PFSK-1 (cell line): ENCODE data around the gene CEP350.

ENCODE experiments used
- FOXP2 ChIP-seq: optimal IDR thresholded peaks from 2 replicates; pipeline ENCODE3; 2011; ENCODE audit warnings: borderline replicate concordance, control low read depth, inconsistent platforms; ENCODE audit not compliant: insufficient read depth; ENCODE audit errors: extremely low read length, extremely low read depth
- POLR2AphosphoS5 ChIP-seq: IDR thresholded peaks from 2 replicates; pipeline ENCODE4 v1.6.1; 2012; ENCODE audit warnings: low read depth, mild to moderate bottlenecking, control low read depth, low read length, moderate library complexity
- REST ChIP-seq, 2 experiments: IDR thresholded peaks; 2 replicates each; pipeline versions ENCODE4 v1.6.1 to v1.8.0; 2011 to 2012; ENCODE audit warnings: low read depth in 2 of 2, low read length in 2 of 2, control low read depth in 1 of 2, inconsistent platforms in 1 of 2, mild to moderate bottlenecking in 1 of 2, moderate library complexity in 1 of 2; ENCODE audit not compliant: insufficient read depth in 1 of 2
- SIN3A ChIP-seq: IDR thresholded peaks from 2 replicates; pipeline ENCODE4 v1.6.1; 2012; ENCODE audit warnings: mild to moderate bottlenecking, low read length, moderate library complexity, borderline replicate concordance; ENCODE audit not compliant: insufficient read depth
- TAF1 ChIP-seq: IDR thresholded peaks from 2 replicates; pipeline ENCODE4 v1.6.1; 2012; ENCODE audit warnings: low read length, control low read depth, borderline replicate concordance; ENCODE audit not compliant: insufficient read depth

CEP350 gene

GRCh38 chr1:179968284-179968993 is 13.8 kb downstream of the CEP350 start:
- TF ChIP-seq TAF1, result no peak
- no peak for TF ChIP-seq REST (IDR thresholded peaks at IDR 0.05; ENCODE audit: insufficient read depth in 1 of 2, low read depth in 2 of 2, low read length in 2 of 2)
- no peak for TF ChIP-seq FOXP2
- TF ChIP-seq SIN3A, result no peak
- TF ChIP-seq POLR2AphosphoS5, result no peak

- TF ChIP-seq FOXP2, result no peak
- TF ChIP-seq SIN3A, result no peak
- TF ChIP-seq POLR2AphosphoS5, result no peak
- TF ChIP-seq TAF1, result no peak
- TF ChIP-seq REST (IDR thresholded peaks at IDR 0.05; ENCODE audit: insufficient read depth in 1 of 2, low read depth in 2 of 2, low read length in 2 of 2), result no peak
Observed at GRCh38 chr1:179968994-179969919, 14.6 kb downstream of the CEP350 start.

GRCh38 chr1:179969962-179970361 is 15.4 kb downstream of the CEP350 start:
- TF ChIP-seq FOXP2, result no peak
- no peak for TF ChIP-seq POLR2AphosphoS5
- no peak for TF ChIP-seq REST (IDR thresholded peaks at IDR 0.05; ENCODE audit: insufficient read depth in 1 of 2, low read depth in 2 of 2, low read length in 2 of 2)
- TF ChIP-seq TAF1, result no peak
- no peak for TF ChIP-seq SIN3A

- TF ChIP-seq REST (IDR thresholded peaks at IDR 0.05; ENCODE audit: insufficient read depth in 1 of 2, low read depth in 2 of 2, low read length in 2 of 2), result no peak
- no peak for TF ChIP-seq SIN3A
- no peak for TF ChIP-seq POLR2AphosphoS5
- TF ChIP-seq FOXP2, result no peak
Observed at GRCh38 chr1:179971563-179972496, 17.2 kb downstream of the CEP350 start.
